Heart left ventricle (tissue), 16 donors: Measurements from ENCODE around the gene SP4. TPM values are rescaled to one million over a fixed set of nuclear protein-coding genes. Genes with fewer than 3 reads are reported as not detected.

Experiments
- ATAC-seq, 4 donors: fragments of 200-7000 bp; cut with Tn5 transposase; one replicate each; pipeline ENCODE4 v1.9.1; 2020 to 2022; ENCODE audit warnings: moderate library complexity in 4 of 4, mild to moderate bottlenecking in 3 of 4, moderate number of reproducible peaks in 1 of 4
- DNase-seq, 5 donors: peaks; one replicate each; pipeline ENCODE4 v3.0.0-alpha.2; 2020
- H3K27ac ChIP-seq, 12 donors: fragments of 200-600 bp; sonication (generic) in 4 of 12; one replicate each; pipeline versions ENCODE4 v1.5.0 to v1.8.0; 2016 to 2022; ENCODE audit warnings: mild to moderate bottlenecking in 2 of 12
- H3K27me3 ChIP-seq, 9 donors: fragments of 200-600 bp; sonication (generic) in 2 of 9; one replicate each; pipeline versions ENCODE4 v1.5.1 to v1.8.0; 2016 to 2022; ENCODE audit warnings: mild to moderate bottlenecking in 3 of 9
- H3K36me3 ChIP-seq, 9 donors: fragments of 200-600 bp; sonication (generic) in 2 of 9; one replicate each; pipeline versions ENCODE4 v1.5.0 to v1.8.0; 2018 to 2022; ENCODE audit warnings: mild to moderate bottlenecking in 2 of 9
- H3K4me1 ChIP-seq, 12 donors: fragments of 200-600 bp; sonication (generic) in 4 of 12; one replicate each; pipeline versions ENCODE4 v1.5.0 to v1.8.0; 2016 to 2022; ENCODE audit warnings: mild to moderate bottlenecking in 3 of 12
- H3K4me3 ChIP-seq, 12 donors: fragments of 200-600 bp; sonication (generic) in 4 of 12; one replicate each; pipeline versions ENCODE4 v1.5.0 to v1.8.0; 2017 to 2022; ENCODE audit warnings: mild to moderate bottlenecking in 9 of 12, moderate library complexity in 4 of 12
- H3K9me3 ChIP-seq, 12 donors: fragments of 200-600 bp; sonication (generic) in 4 of 12; one replicate each; pipeline versions ENCODE4 v1.5.0 to v1.8.0; 2016 to 2022; ENCODE audit warnings: mild to moderate bottlenecking in 1 of 12
- CTCF ChIP-seq, 12 donors: fragments of 200-600 bp; sonication (generic) in 4 of 12; IDR thresholded peaks; one replicate each; pipeline versions ENCODE4 v1.5.0 to v1.8.0; 2018 to 2022; ENCODE audit warnings: antibody characterized with exemption in 12 of 12, mild to moderate bottlenecking in 5 of 12
- POLR2A ChIP-seq, 2 donors: fragments of 450-650 bp; IDR thresholded peaks; one replicate each; pipeline ENCODE4 v1.6.1; 2017; ENCODE audit warnings: antibody characterized with exemption in 2 of 2, mild to moderate bottlenecking in 2 of 2, moderate library complexity in 2 of 2
- WGBS, 4 donors: extraction: QIAGEN DNeasy Blood & Tissue Kit in 2 of 4; methylation state at CpG; one replicate each; pipeline versions ENCODE4 v1.1.5 to v1.1.7; 2013 to 2018; 5-methylcytosine and 5-hydroxymethylcytosine counted together
- intact Hi-C, 10 donors: fragments of 100-400 bp; cut with DNase I; formaldehyde crosslinking; loops; one replicate each; pipeline versions ENCODE4 v1.11.1 to v1.14.2; 2022
- polyA plus RNA-seq, 2 donors: library from polyadenylated mRNA; stranded (reverse); fragments of 200-250 nt; gene quantifications; one replicate each; pipeline ENCODE4 v1.2.3, GENCODE V29; 2013
- total RNA-seq, 9 donors: library from RNA; depleted of rRNA in 2 of 9; stranded (reverse); fragments of >200 nt in 2 of 9; fragmentation: NEBNext Ultra II Directional in 3 of 9; extraction: Animal tissue kit (Norgen Biotek cat#: 25700) in 3 of 9; gene quantifications; one replicate each; pipeline versions ENCODE4 v1.1.0 to v1.2.4, GENCODE V29; 2016 to 2023
- donor health status: ischemic (EF 13 %, LVEDD 7.1; RV severe dilation, severe dysfunction).
- donor health status: healthy with polysubstance abuse.
- donor health status: DM: no; HTN: yes; CAD: no.
- donor health status: DM: no; HTN: no; CAD: no.
- donor health status: ischemic (EF 25% LVEDD 6.9; RV normal size, moderate dysfunction).
- donor health status: ischemic (EF 25% LVEDD 5.7; RV mildly dilated, moderate dysfunction).
- donor health status: healthy.
- donor health status: DM: yes; HTN: yes; CAD: no.
- donor health status: ischemic (EF 35%, LVEDD 5.7; RV mildly dilated, moderate dysfunction).
- donor health status: nonischemic (EF 11% LVEDD 7.7; RV severe dilation, severe dysfunction).
- donor health status: DM: yes; HTN: yes; CAD: no.
- donor health status: PGD.
- donor health status: ischemic (EF 29% LVEDD 5.4; RV normal size, mild dysfunction).
- donor health status: nonischemic (EF 23%, LVEDD 6.1; RV moderate dilation, normal function).

Gene SP4
- total and polyA plus RNA-seq, 11 donors = 1.5 to 8.9 (median 5.7) TPM

- intact Hi-C loops = no loop called here
- TF ChIP-seq CTCF (IDR thresholded peaks at IDR 0.05) (no peak), POLR2A (IDR thresholded peaks at IDR 0.05) (no peak)
- H3K4me3 ChIP-seq = no peak overlapping the region
- no peaks in the 10 kb centered on the region for H3K27me3 ChIP-seq
- peaks cover 0 to 23% (median 14%) of the 10 kb centered on the region in 9 donors for H3K36me3 ChIP-seq
- H3K4me1 ChIP-seq = peaks cover 0 to 5% (median 0%) of the 10 kb centered on the region in 12 donors
- WGBS, 4 donors = 80 to 91% (median 86%) methylated on average over 2 of the region's 2 CpGs
- no peak for DNase-seq
- ATAC-seq = no peak
- no peaks in the 10 kb centered on the region for H3K9me3 ChIP-seq
- no peak overlapping the region for H3K27ac ChIP-seq
Measured at GRCh38 chr7:21476429-21476828, 48.5 kb downstream of the SP4 start.

- no peaks in the 10 kb centered on the region for H3K4me1 ChIP-seq
- ATAC-seq (no peak), DNase-seq (no peak)
- intact Hi-C loops = no loop called here
- no peaks in the 10 kb centered on the region for H3K9me3 ChIP-seq
- H3K36me3 ChIP-seq = peaks cover 0 to 43% (median 17%) of the 10 kb centered on the region in 9 donors
- no peaks in the 10 kb centered on the region for H3K27me3 ChIP-seq
- 86 to 94% (median 88%) methylated on average over 3 of the region's 3 CpGs for WGBS, 4 donors
- no peak overlapping the region for H3K27ac ChIP-seq
- TF ChIP-seq POLR2A (IDR thresholded peaks at IDR 0.05) = no peak
- no peak for TF ChIP-seq CTCF (IDR thresholded peaks at IDR 0.05)
- H3K4me3 ChIP-seq = no peak overlapping the region
Measured at GRCh38 chr7:21480693-21481403, 53.0 kb downstream of the SP4 start.

GRCh38 chr7:21486511-21486910 is 58.6 kb downstream of the SP4 start:
- no peak overlapping the region for H3K4me3 ChIP-seq
- no peaks in the 10 kb centered on the region for H3K27me3 ChIP-seq
- peaks cover 0 to 20% (median 0%) of the 10 kb centered on the region in 9 donors for H3K36me3 ChIP-seq
- peaks cover 0 to 8% (median 0%) of the 10 kb centered on the region in 12 donors for H3K4me1 ChIP-seq
- no peaks in the 10 kb centered on the region for H3K9me3 ChIP-seq
- no peak overlapping the region for H3K27ac ChIP-seq
- TF ChIP-seq POLR2A (IDR thresholded peaks at IDR 0.05) (no peak), CTCF (IDR thresholded peaks at IDR 0.05) (no peak)
- DNase-seq (no peak), ATAC-seq (no peak)
- 69 to 93% (median 86%) methylated on average over 2 of the region's 2 CpGs for WGBS, 4 donors
- intact Hi-C loops = no loop called here

GRCh38 chr7:21495731-21496130 is 67.8 kb downstream of the SP4 start:
- intact Hi-C loops = no loop called here

More at GRCh38 chr7:21495731-21496130, 67.8 kb downstream of the SP4 start:
- Histone ChIP-seq H3K9me3 (peaks cover 0 to 42% (median 12%) of the 10 kb centered on the region in 12 donors), H3K27ac (no peak overlapping the region), H3K4me3 (no peak overlapping the region), H3K36me3 (peaks cover 0 to 10% (median 0%) of the 10 kb centered on the region in 9 donors), H3K27me3 (no peaks in the 10 kb centered on the region), H3K4me1 (no peaks in the 10 kb centered on the region)
- ATAC-seq (no peak), DNase-seq (no peak)
- TF ChIP-seq CTCF (IDR thresholded peaks at IDR 0.05) (no peak), POLR2A (IDR thresholded peaks at IDR 0.05) (no peak)
